HG03442 (cell line): ENCODE data around the gene ABCA8.
"Not testable (repeated sequence)": the region's sequence is repeated elsewhere in the genome, so short reads cannot be mapped to it uniquely, and the experiment has no call there.

Source experiments
- ATAC-seq: cut with Tn5 transposase; IDR thresholded peaks from one replicate; pipeline ENCODE4 v1.9.1; 2021; ENCODE audit warnings: mild to moderate bottlenecking, moderate library complexity; ENCODE audit not compliant: unreplicated experiment

Gene ABCA8

DNA sequence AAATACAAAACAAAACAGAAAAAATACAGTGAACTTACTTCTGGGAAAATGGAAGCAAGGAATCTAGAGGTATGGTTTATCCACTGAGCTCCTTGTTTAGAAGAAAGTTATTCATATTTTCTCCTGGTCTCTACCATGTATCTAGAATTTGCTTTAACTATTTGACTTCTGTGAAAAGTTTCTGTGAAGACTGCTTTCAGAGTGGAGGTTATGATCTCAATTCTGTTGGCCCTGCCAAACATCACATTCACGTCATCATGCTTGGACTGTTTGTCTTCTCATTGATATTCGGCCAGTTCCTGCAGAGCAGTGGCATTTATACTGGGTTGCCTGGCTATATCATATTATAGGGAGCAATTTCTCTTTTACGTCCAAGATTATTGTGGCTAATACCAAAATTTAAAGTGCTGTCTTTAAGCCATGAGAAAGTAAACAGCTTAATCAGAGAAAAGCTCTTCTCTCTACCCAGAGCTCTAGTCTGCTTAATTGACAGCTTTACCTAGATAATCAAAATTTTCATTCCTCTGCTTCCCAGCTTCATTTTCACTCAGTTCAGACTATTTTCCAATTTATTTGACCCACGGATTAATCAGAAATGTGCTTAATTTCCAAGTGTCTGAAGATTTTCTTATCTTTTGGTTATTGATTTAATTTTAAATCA is at the start of gene ABCA8:
ABCA8 (minus strand) TSS at position 212 of the 661 bp plus-strand sequence. CDS start 13,358 bp downstream, outside the sequence.
- ATAC-seq, result no peak

DNA sequence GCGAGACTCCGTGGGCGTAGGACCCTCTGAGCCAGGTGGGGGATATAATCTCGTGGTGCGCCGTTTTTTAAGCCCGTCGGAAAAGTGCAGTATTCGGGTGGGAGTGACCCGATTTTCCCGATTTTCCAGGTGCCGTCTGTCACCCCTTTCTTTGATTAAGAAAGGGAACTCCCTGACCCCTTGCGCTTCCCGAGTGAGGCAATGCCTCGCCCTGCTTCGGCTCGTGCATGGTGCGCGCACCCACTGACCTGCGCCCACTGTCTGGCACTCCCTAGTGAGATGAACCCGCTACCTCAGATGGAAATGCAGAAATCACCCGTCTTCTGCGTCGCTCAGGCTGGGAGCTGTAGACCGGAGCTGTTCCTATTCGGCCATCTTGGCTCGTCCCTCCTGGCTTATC is 49.6 kb upstream of the ABCA8 start:
- not testable (repeated sequence) for ATAC-seq

GRCh38 chr17:68999743-69000142 is 44.6 kb upstream of the ABCA8 start:
- not testable (repeated sequence) for ATAC-seq

DNA sequence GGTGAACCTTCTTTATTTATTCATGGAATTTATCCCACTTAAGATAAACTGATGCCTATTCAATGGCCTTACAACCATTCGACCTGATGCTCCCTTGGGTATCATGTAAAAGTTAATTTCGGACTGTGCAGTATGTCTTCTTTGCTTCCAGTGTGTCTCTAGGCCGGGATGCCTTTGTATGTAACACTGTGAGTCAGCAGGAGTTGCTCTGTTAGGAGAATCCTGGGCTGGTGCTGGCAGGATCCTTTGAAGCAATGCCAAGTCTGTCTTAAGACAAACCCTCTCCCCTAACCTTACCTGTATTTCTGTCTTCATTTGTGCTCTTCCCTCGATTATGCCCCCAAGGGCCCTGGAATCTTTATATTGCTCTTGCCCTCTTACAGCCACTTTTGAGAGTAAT is 37.9 kb upstream of the ABCA8 start:
- no peak for ATAC-seq

DNA sequence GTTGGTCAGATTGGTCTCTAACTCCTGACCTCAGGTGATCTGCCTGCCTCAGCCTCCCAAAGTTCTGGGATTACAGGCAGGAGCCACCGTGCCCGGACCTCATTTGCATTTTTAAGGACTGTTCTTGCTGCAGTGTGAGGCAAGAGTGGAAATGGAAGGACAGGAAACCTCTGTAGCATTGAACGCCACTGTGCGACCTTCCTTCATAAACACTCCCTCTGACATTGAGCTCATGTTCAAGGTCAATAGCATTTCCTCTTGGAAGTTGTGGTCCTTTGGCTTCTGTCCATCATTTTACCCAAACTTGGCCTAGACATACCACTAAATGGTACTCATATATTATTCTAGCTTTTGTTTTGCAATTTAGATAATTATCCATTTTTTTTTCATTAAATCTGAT is 32.8 kb upstream of the ABCA8 start:
- no peak for ATAC-seq

DNA sequence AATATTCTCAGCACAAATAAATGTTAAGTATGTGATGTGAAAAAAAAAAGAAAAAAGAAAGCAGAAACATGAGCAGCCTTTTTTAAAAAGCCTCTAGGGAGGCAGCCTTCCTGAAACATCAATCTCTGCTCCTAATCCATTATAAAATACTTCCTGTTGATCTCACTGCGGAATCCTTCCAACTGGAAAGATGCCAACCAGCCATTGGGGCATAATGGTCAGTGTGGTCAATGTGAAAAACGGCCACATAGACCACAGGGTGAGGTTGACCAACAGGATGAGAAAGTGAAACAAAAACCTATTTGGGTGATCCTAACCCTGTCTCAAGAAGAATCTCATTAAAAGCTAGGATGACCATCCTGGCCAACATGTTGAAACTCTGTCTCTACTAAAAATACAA is 26.1 kb upstream of the ABCA8 start:
- ATAC-seq, result no peak

DNA sequence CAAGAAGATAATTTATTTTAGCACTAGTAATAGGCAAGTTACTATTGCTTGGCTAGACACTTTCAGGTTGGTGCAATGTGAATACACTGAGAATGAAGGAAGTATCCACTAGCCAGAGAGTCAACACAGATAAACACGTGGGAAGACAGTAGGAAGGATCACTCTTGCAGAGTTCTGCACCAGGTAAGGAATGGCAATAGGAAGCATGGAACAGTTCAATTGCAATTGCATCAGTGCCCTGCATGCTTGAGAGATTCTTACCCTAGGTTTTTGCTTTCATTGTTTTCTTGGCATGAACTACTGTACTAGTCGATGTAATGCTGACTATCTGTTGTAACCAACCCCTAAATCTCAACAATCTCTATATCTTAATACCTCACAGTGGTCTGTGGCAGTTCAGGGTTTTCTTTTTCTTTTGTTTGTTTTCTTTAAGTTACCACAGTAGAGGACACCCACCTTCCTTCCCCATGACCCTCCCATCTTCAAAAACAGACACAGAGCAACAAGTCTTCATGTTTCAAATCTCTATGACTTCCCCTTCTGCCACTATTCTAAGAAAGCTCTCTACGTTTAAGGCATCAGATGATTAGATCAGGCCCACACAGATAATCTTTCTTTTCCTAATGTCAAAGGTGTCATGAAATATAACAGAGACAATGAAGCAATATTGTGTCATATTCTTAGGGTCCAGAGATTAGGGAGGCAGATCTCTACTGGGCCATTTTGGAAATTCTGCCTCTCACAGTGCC is 18.1 kb upstream of the ABCA8 start:
- no peak for ATAC-seq

DNA sequence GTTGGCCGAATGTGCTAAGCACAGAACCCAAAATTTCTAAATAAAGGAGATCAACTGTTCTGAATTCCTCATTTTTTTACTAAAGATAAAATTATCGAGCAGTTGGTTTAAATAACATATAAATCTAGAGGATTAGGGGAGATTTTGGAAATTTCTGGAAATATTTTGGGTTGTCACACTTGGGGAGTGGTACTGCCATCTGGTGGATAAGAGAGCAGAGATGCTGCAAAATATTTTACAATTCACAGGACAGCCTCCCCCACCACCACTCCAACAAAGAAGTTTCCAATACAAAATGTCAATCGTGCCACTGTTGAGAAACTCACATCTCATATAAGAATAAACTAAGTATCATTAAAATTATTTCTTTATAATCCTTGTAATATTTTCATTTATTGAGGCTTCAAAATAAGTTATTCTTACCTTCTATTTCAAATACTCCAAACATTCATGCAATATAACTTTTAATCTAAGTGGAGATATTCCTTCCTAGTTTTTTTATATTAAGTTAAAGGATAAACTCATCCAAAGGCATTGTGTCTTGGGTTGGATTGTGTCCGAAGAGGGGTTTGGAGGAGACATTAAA is 17.0 kb upstream of the ABCA8 start:
- ATAC-seq, result no peak

- no peak for ATAC-seq
These were observed 13.9 kb upstream of the ABCA8 start for GRCh38 chr17:68969101-68969500.

DNA sequence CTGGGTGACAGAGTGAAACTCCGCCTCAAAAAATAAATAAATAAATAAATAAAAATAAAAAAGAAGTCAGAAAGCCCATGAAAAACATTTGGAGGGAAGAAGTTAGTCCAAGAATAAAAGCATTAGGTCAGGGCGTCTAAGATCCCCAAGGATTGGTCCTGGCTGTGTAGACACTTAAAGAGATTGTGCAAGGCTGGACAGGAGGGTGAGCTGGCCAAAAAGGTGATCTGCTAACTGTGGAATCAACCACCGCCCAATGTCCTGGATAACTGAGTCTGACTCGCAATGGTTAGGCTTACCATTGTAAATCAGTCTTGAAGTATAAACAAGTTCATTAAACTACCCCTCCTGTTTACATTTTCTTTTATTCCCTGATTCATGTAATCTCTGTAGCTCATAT is 8.8 kb upstream of the ABCA8 start:
- ATAC-seq, result no peak

- ATAC-seq, result no peak
These were observed 6.2 kb upstream of the ABCA8 start for GRCh38 chr17:68961214-68961882.

GRCh38 chr17:68959117-68959516 is 3.9 kb upstream of the ABCA8 start:
- ATAC-seq, result not testable (repeated sequence)

DNA sequence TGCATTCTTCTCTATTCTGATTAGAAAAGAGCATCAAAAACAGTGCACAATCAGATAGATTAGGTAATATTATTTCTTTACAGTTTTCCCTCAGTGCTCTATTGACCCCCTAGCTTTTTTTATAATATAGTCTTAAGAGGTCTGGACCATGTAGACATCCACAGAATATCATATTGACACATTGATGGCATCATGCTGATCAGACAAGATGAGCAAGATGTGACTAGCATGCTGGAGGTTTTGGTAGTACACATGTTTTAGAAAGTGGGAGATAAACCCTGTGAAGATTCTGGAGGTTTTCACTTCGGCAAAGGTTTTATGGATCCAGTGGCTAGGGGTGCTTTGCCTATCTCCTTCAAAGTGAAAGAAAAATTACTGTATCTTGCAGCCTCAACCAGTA is 2.8 kb upstream of the ABCA8 start:
- no peak for ATAC-seq

DNA sequence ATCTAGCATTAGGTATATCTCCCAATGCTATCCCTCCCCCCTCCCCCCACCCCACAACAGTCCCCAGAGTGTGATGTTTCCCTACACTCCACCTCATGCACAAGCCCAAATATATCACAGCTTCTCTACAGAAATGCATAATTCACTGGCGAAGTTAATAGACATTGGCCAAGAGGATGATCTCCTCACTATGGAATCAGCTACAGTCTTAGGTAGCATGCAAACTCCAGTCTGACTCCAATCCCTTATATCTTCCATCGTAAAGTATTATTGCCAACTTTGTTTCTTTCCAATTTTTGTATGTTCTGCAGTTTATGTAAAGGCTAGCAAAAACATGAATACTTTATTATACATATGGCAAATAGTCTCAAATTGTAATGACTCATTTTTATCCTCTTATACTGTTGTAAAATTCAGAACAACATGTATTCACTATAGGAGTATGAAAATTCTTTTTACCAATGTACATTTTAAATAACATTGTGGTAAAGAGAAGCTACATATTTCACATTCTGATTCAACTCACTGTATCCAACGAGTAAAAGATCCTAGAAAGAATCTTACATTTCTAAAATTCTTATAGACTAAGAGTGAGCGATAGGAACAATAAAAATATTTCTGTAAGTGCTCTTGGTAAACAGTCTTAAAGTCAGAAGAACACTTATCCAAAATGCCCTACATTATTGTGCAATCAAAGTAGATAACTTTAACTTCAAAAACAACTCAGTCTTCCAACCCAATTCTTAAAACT is 871 bp downstream of the ABCA8 start:
- no peak for ATAC-seq

- ATAC-seq, result no peak
These were observed 1.7 kb downstream of the ABCA8 start for GRCh38 chr17:68953340-68953997.

DNA sequence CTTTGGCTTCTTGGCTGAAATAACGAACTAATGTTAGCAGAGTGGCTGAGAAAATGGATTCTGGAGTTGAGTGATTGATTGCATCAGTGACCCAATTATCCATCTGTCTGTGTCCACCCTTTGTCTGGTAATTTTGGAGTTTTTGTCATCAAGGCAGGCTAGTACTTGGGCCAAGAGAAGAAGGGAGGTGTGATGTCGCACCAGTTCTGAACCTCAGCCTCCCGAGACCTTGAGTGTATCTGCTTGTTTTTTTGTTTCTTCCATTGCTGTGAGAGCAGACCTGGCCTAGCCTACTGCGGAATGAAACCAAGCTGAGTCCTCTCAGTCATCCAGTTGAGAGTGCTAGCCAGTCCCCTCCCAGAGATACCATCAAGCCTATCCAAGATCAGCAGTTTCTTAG is 4.5 kb downstream of the ABCA8 start:
- ATAC-seq, result no peak

GRCh38 chr17:68947868-68948267 is 7.3 kb downstream of the ABCA8 start:
- not testable (repeated sequence) for ATAC-seq

- no peak for ATAC-seq
These were observed 10.7 kb downstream of the ABCA8 start for GRCh38 chr17:68944435-68945035.

GRCh38 chr17:68943812-68944182 is 11.4 kb downstream of the ABCA8 start:
- not testable (repeated sequence) for ATAC-seq
